Smooth muscle cell (in vitro differentiated cells): ENCODE measurements around the gene CHCHD3. TPM values are rescaled to one million over a fixed set of nuclear protein-coding genes. Genes with fewer than 3 reads are reported as not detected.

Experiments
- DNase-seq: peaks from one replicate; lab custom pipeline; 2025; ENCODE audit not compliant: unreplicated experiment; lab: John Stamatoyannopoulos, UW
- H2AFZ ChIP-seq: fragments of 200-600 bp; sonication (generic); 2 replicates; pipeline ENCODE4 v1.6.0; 2016; ENCODE audit warnings: antibody characterized with exemption, low read depth, mild to moderate bottlenecking
- H3F3A ChIP-seq: fragments of 200-600 bp; sonication (generic); 2 replicates; pipeline ENCODE4 v1.6.0; 2017; ENCODE audit warnings: antibody characterized with exemption, low read depth
- H3K27ac ChIP-seq: fragments of 200-600 bp; sonication (generic); 2 replicates; pipeline ENCODE4 v1.5.1; 2016; ENCODE audit warnings: low read depth, mild to moderate bottlenecking
- H3K27me3 ChIP-seq: fragments of 200-600 bp; sonication (generic); 2 replicates; pipeline ENCODE4 v1.6.1; 2016; ENCODE audit warnings: low read depth, mild to moderate bottlenecking
- H3K36me3 ChIP-seq: fragments of 200-600 bp; sonication (generic); 2 replicates; pipeline ENCODE4 v1.5.1; 2016; ENCODE audit warnings: low read depth
- H3K4me1 ChIP-seq: fragments of 200-600 bp; sonication (generic); 2 replicates; pipeline ENCODE4 v1.5.1; 2016; ENCODE audit warnings: low read depth
- H3K4me2 ChIP-seq: fragments of 200-600 bp; sonication (generic); 2 replicates; pipeline ENCODE4 v1.6.0; 2016; ENCODE audit warnings: mild to moderate bottlenecking
- H3K4me3 ChIP-seq: fragments of 200-600 bp; sonication (generic); 2 replicates; pipeline ENCODE4 v1.5.1; 2016; ENCODE audit warnings: mild to moderate bottlenecking
- H3K79me2 ChIP-seq: fragments of 200-600 bp; sonication (generic); 2 replicates; pipeline ENCODE4 v1.6.0; 2016; ENCODE audit warnings: low read depth, mild to moderate bottlenecking
- H3K9ac ChIP-seq: fragments of 200-600 bp; sonication (generic); 2 replicates; pipeline ENCODE4 v1.6.0; 2016; ENCODE audit warnings: low read depth
- H3K9me3 ChIP-seq: fragments of 200-600 bp; sonication (generic); replicated peaks from 2 replicates; pipeline ENCODE4 v1.5.1; 2016; ENCODE audit warnings: low read depth
- H4K20me1 ChIP-seq: fragments of 200-600 bp; sonication (generic); 2 replicates; pipeline ENCODE4 v1.6.0; 2016; ENCODE audit warnings: low read depth
- CTCF ChIP-seq: fragments of 200-600 bp; sonication (generic); IDR thresholded peaks from 2 replicates; pipeline ENCODE4 v1.5.1; 2017; ENCODE audit warnings: borderline replicate concordance, mild to moderate bottlenecking, antibody characterized with exemption; ENCODE audit not compliant: insufficient read depth, poor library complexity, severe bottlenecking
- WGBS: methylation state at CpG from one replicate; pipeline ENCODE4 v1.1.7; 2016; ENCODE audit warnings: low lambda C conversion rate; 5-methylcytosine and 5-hydroxymethylcytosine counted together
- polyA plus RNA-seq: library from polyadenylated mRNA; unstranded; fragments of >200 nt; fragmentation: Nextera tagmentation; extraction: Ambion mirVana; gene quantifications from 2 replicates; pipeline ENCODE4 v1.2.1, GENCODE V29; 2016
- total RNA-seq: library from RNA; depleted of rRNA; stranded (reverse); fragments of >200 nt; gene quantifications from 2 replicates; pipeline ENCODE4 v1.2.3, GENCODE V29; 2014

The CHCHD3 gene
- total and polyA plus RNA-seq, 2 experiments from 2014 or later = 49.8 to 59.2 TPM

- no peak for DNase-seq
- 97% methylated on average over 3 of the region's 3 CpGs for WGBS
- no peaks in the 10 kb centered on the region for H3K27me3 ChIP-seq
Observed at GRCh38 chr7:132944774-132945173, 137.1 kb downstream of the CHCHD3 start.

GRCh38 chr7:132943645-132944044 is 138.2 kb downstream of the CHCHD3 start:
- no peak for DNase-seq
- WGBS = 93% methylated on average over 1 of the region's 1 CpG

More at GRCh38 chr7:132944774-132945173, 137.1 kb downstream of the CHCHD3 start:
- Histone ChIP-seq H3F3A (no peaks in the 10 kb centered on the region), H4K20me1 (peaks cover 3% of the 10 kb centered on the region), H3K4me2 (no peak overlapping the region), H3K9ac (no peak overlapping the region), H3K79me2 (no peaks in the 10 kb centered on the region), H3K27ac (no peak overlapping the region), H3K4me3 (no peak overlapping the region), H3K9me3 (no peaks in the 10 kb centered on the region), H2AFZ (no peak overlapping the region), H3K4me1 (peaks cover 17% of the 10 kb centered on the region), H3K36me3 (no peaks in the 10 kb centered on the region)
- TF ChIP-seq CTCF = no peak

GRCh38 chr7:132942701-132943100 is 139.2 kb downstream of the CHCHD3 start:
- WGBS = 100% methylated on average over 1 of the region's 1 CpG
- Histone ChIP-seq H3K36me3 (no peaks in the 10 kb centered on the region), H3K4me3 (no peak overlapping the region), H3K9ac (no peak overlapping the region), H3K4me2 (no peak overlapping the region), H4K20me1 (peaks cover 4% of the 10 kb centered on the region), H3K79me2 (peaks cover 3% of the 10 kb centered on the region), H3K9me3 (no peaks in the 10 kb centered on the region), H3F3A (no peaks in the 10 kb centered on the region), H3K27me3 (no peaks in the 10 kb centered on the region), H3K27ac (no peak overlapping the region), H2AFZ (no peak overlapping the region), H3K4me1 (peaks cover 17% of the 10 kb centered on the region)
- no peak for TF ChIP-seq CTCF
- DNase-seq = no peak

More at GRCh38 chr7:132943645-132944044, 138.2 kb downstream of the CHCHD3 start:
- H3F3A ChIP-seq = no peaks in the 10 kb centered on the region
- TF ChIP-seq CTCF = no peak
- H3K79me2 ChIP-seq = no peaks in the 10 kb centered on the region
- no peak overlapping the region for H3K4me2 ChIP-seq
- H3K36me3 ChIP-seq = no peaks in the 10 kb centered on the region
- H2AFZ ChIP-seq = no peak overlapping the region
- no peak overlapping the region for H3K4me3 ChIP-seq
- no peak overlapping the region for H3K27ac ChIP-seq
- no peaks in the 10 kb centered on the region for H3K27me3 ChIP-seq
- H4K20me1 ChIP-seq = peaks cover 3% of the 10 kb centered on the region
- H3K9me3 ChIP-seq = no peaks in the 10 kb centered on the region
- no peak overlapping the region for H3K9ac ChIP-seq
- H3K4me1 ChIP-seq = peaks cover 17% of the 10 kb centered on the region

GRCh38 chr7:132941905-132942304 is 140.0 kb downstream of the CHCHD3 start:
- no peaks in the 10 kb centered on the region for H3F3A ChIP-seq
- no peak overlapping the region for H3K9ac ChIP-seq
- no peaks in the 10 kb centered on the region for H3K27me3 ChIP-seq
- H3K4me3 ChIP-seq = no peak overlapping the region
- no peak overlapping the region for H3K4me2 ChIP-seq
- H3K4me1 ChIP-seq = peaks cover 18% of the 10 kb centered on the region
- no peaks in the 10 kb centered on the region for H3K36me3 ChIP-seq
- no peak for TF ChIP-seq CTCF
- H4K20me1 ChIP-seq = peaks cover 7% of the 10 kb centered on the region
- peaks cover 6% of the 10 kb centered on the region for H3K79me2 ChIP-seq
- 93% methylated on average over 4 of the region's 4 CpGs for WGBS
- H3K9me3 ChIP-seq = no peaks in the 10 kb centered on the region
- no peak for DNase-seq
- H3K27ac ChIP-seq = no peak overlapping the region
- H2AFZ ChIP-seq = no peak overlapping the region
